ENCODE data around the gene NPAS3.

GRCh38 chr14:33836900-33837577, 898.4 kb downstream of the NPAS3 start:
- TF ChIP-seq CTCF (IDR thresholded peaks at IDR 0.05) (no peak), POLR2A (IDR thresholded peaks at IDR 0.05) (no peak)
